ENCODE data around the gene ADA. TPM values are rescaled to one million over a fixed set of nuclear protein-coding genes. Genes with fewer than 3 reads are reported as not detected.

ADA gene
- total RNA-seq, 1 experiment from 2014 or later = 5.1 TPM

DNA sequence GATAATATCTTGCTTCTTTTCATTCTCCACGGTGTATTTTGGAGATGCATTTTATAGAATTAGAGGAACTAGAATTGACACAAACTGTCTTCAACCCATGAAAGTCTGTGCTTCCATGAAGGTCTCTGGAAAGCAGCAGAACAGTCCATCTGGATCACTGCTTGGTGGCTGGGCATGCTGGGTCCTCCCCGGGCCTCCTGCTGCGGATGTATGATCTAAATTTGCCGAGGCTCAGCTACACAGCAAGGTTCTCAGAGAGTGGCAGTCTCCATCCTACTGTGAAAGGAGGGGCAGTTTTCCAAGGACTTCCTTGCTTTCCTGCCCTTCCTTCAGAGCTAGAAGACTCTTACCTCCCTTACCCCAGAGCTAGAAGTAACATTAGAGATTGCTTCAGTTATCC, 54.0 kb downstream of the ADA start:
- CTCF ChIA-PET = interaction anchor here (0.6 to 2.8 kb wide), 9 partner anchors 10 to 386 kb away, joined by 3 to 8 read pairs (median 4); no protein-coding TSS in a partner anchor

DNA sequence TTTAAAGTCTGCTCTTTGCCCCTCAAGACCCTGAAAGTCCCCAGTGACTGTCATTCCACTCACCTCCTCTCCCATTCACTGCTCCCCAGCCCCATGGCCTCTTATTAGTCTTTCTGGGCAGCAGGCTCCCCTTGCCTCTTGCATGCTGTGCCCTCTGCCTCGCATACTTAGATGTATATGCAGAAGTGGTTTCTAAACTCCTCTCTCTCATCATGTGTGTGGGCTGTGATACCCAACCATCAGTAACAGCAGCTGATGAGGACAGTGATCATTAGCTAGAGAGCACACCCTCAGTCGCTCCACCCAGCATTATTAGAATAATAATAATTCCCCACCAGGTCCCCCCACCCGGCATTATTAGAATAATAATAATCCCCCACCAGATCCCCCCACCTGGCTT, 54.6 kb downstream of the ADA start:
- CTCF ChIA-PET = interaction anchor here (0.6 to 2.8 kb wide), 3 partner anchors 14 to 385 kb away, joined by 3 to 8 read pairs (median 4); no protein-coding TSS in a partner anchor
- no peaks in the 10 kb centered on the region for H3K36me3 Mint-ChIP-seq (ENCODE audit: insufficient read depth, unreplicated experiment)
- H3K27ac Mint-ChIP-seq (ENCODE audit: low read depth, unreplicated experiment) = no peak overlapping the region
- H3K27me3 Mint-ChIP-seq (ENCODE audit: insufficient read depth, unreplicated experiment) = no peaks in the 10 kb centered on the region
- DNase-seq (ENCODE audit: unreplicated experiment) = no peak
- TF ChIP-seq, protein P1, sequence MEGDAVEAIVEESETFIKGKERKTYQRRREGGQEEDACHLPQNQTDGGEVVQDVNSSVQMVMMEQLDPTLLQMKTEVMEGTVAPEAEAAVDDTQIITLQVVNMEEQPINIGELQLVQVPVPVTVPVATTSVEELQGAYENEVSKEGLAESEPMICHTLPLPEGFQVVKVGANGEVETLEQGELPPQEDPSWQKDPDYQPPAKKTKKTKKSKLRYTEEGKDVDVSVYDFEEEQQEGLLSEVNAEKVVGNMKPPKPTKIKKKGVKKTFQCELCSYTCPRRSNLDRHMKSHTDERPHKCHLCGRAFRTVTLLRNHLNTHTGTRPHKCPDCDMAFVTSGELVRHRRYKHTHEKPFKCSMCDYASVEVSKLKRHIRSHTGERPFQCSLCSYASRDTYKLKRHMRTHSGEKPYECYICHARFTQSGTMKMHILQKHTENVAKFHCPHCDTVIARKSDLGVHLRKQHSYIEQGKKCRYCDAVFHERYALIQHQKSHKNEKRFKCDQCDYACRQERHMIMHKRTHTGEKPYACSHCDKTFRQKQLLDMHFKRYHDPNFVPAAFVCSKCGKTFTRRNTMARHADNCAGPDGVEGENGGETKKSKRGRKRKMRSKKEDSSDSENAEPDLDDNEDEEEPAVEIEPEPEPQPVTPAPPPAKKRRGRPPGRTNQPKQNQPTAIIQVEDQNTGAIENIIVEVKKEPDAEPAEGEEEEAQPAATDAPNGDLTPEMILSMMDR (IDR thresholded peaks at IDR 0.05; ENCODE audit: unreplicated experiment) = no peak
- no TSS peak for BruUV-seq (replicated peaks)
- H3K4me3 Mint-ChIP-seq (ENCODE audit: unreplicated experiment) = no peak overlapping the region
- intact Hi-C loops (cut with micrococcal nuclease) = no loop called here
- POLR2A ChIA-PET = interaction anchor here (0.7 to 1.2 kb wide), 2 partner anchors 9 to 232 kb away, joined by 3 read pairs; no protein-coding TSS in a partner anchor
- H3K4me1 Mint-ChIP-seq (ENCODE audit: insufficient read depth, unreplicated experiment) = peaks cover 7% of the 10 kb centered on the region
- H3K9me3 Mint-ChIP-seq (ENCODE audit: unreplicated experiment) = no peaks in the 10 kb centered on the region

More for the DNA sequence above, 54.0 kb downstream of the ADA start:
- Mint-ChIP-seq H3K9me3 (ENCODE audit: unreplicated experiment) (no peaks in the 10 kb centered on the region), H3K27me3 (ENCODE audit: insufficient read depth, unreplicated experiment) (no peaks in the 10 kb centered on the region), H3K27ac (ENCODE audit: low read depth, unreplicated experiment) (no peak overlapping the region), H3K4me3 (ENCODE audit: unreplicated experiment) (no peak overlapping the region), H3K36me3 (ENCODE audit: insufficient read depth, unreplicated experiment) (no peaks in the 10 kb centered on the region), H3K4me1 (ENCODE audit: insufficient read depth, unreplicated experiment) (peaks cover 12% of the 10 kb centered on the region)
- POLR2A ChIA-PET = interaction anchor here (0.7 to 1.2 kb wide), 2 partner anchors 10 to 232 kb away, joined by 3 read pairs; no protein-coding TSS in a partner anchor
- DNase-seq (ENCODE audit: unreplicated experiment) = no peak
- no TSS peak for BruUV-seq (replicated peaks)
- intact Hi-C loops (cut with micrococcal nuclease) = no loop called here
- TF ChIP-seq, protein P1 (IDR thresholded peaks at IDR 0.05; ENCODE audit: unreplicated experiment) = no peak

DNA sequence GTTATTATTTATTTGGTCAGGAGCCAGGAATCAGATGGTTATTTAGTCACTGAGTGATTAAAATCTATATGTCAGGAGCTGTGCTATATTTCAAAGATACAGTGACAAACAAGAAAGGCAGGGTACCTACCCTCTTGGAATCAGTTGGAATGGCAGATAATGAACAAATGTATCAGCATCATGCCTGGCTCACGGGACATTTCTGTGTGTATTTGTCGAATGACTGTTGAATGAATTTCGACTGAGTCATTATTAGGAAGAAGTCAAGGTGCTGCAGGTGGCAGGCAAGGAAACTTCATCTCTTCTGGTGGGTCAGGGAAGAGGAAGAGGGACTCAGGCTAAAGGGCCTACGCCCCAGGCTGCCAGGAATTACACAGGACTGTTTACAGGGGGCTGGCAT, 55.5 kb downstream of the ADA start:
- no TSS peak for BruUV-seq (replicated peaks)
- DNase-seq (ENCODE audit: unreplicated experiment) = no peak
- H3K9me3 Mint-ChIP-seq (ENCODE audit: unreplicated experiment) = no peaks in the 10 kb centered on the region
- ChIA-PET CTCF (interaction anchor here (0.7 kb wide), 1 partner anchor 9 kb away, joined by 3 read pairs; no protein-coding TSS in a partner anchor), POLR2A (interaction anchor here (1.2 kb wide), 1 partner anchor 23 kb away, joined by 3 read pairs; no protein-coding TSS in a partner anchor)
- intact Hi-C loops (cut with micrococcal nuclease) = no loop called here
- no peak overlapping the region for H3K4me3 Mint-ChIP-seq (ENCODE audit: unreplicated experiment)
- no peak overlapping the region for H3K27ac Mint-ChIP-seq (ENCODE audit: low read depth, unreplicated experiment)
- no peaks in the 10 kb centered on the region for H3K36me3 Mint-ChIP-seq (ENCODE audit: insufficient read depth, unreplicated experiment)
- H3K27me3 Mint-ChIP-seq (ENCODE audit: insufficient read depth, unreplicated experiment) = no peaks in the 10 kb centered on the region
- H3K4me1 Mint-ChIP-seq (ENCODE audit: insufficient read depth, unreplicated experiment) = no peaks in the 10 kb centered on the region
- TF ChIP-seq, protein P1 (IDR thresholded peaks at IDR 0.05; ENCODE audit: unreplicated experiment) = no peak

DNA sequence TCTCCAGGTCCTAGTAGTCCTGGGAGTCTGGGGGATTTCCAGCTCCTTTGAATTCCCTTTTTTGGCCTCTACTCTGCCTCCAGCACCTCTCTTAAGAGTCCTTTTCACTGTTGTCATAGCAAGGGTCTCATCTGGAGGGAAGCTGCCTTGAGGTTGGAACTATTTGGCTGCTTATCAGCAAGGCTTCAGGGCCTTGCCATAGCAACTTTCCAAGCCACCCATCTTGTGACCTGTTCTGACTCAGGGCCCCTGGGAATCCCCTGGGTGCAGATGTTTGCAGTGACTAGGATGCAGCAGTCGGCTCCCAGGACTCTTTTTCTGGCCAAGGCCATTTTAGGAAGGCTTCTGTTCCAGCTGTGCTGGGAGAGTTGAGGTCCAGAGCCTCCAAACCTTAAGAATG, 56.8 kb downstream of the ADA start:
- intact Hi-C loops (cut with micrococcal nuclease) = no loop called here
- Mint-ChIP-seq H3K36me3 (ENCODE audit: insufficient read depth, unreplicated experiment) (no peaks in the 10 kb centered on the region), H3K27me3 (ENCODE audit: insufficient read depth, unreplicated experiment) (no peaks in the 10 kb centered on the region), H3K9me3 (ENCODE audit: unreplicated experiment) (no peaks in the 10 kb centered on the region), H3K4me3 (ENCODE audit: unreplicated experiment) (no peak overlapping the region), H3K4me1 (ENCODE audit: insufficient read depth, unreplicated experiment) (no peaks in the 10 kb centered on the region), H3K27ac (ENCODE audit: low read depth, unreplicated experiment) (no peak overlapping the region)
- no peak for DNase-seq (ENCODE audit: unreplicated experiment)
- POLR2A ChIA-PET = interaction anchor here (0.6 to 1.4 kb wide), 5 partner anchors 21 to 1262 kb away, joined by 3 to 4 read pairs (median 3); partner anchors contain the start of genes JPH2 and TTPAL
- BruUV-seq (replicated peaks) = no TSS peak
- CTCF ChIA-PET = interaction anchor here (0.6 to 2.7 kb wide), 5 partner anchors 8 to 297 kb away, joined by 3 to 8 read pairs (median 6); no protein-coding TSS in a partner anchor
- TF ChIP-seq, protein P1 (IDR thresholded peaks at IDR 0.05; ENCODE audit: unreplicated experiment) = no peak

Data from MCF 10A (cell line).